HepG2 (cell line): ENCODE measurements around the gene UQCRHL.
"Not testable (repeated sequence)": the region's sequence is repeated elsewhere in the genome, so short reads cannot be mapped to it uniquely, and the experiment has no call there.

Source experiments
- BCL6 ChIP-seq: IDR thresholded peaks from 2 replicates; pipeline ENCODE4 v1.6.1; 2016; ENCODE audit warnings: missing genetic modification reagents, missing compliant biosample characterization
- CHD4 ChIP-seq: fragments of 200-600 bp; sonication (generic); IDR thresholded peaks from 2 replicates; pipeline ENCODE4 v1.7.0; 2017; ENCODE audit warnings: mild to moderate bottlenecking, low read length, borderline replicate concordance
- CREBL2 ChIP-seq: sonication (generic); formaldehyde crosslinking; IDR thresholded peaks from 2 replicates; pipeline ENCODE4 v1.8.1; 2023; ENCODE audit warnings: missing genetic modification reagents, mild to moderate bottlenecking, borderline replicate concordance
- PAXIP1 ChIP-seq: sonication (generic); formaldehyde crosslinking; conservative IDR thresholded peaks from 2 replicates; pipeline ENCODE4 v1.4.0; 2020; ENCODE audit warnings: mild to moderate bottlenecking, missing genetic modification reagents, moderate library complexity
- TAF1 ChIP-seq: sonication (generic); formaldehyde crosslinking; IDR thresholded peaks from 2 replicates; pipeline ENCODE4 v1.4.0; 2020; ENCODE audit warnings: missing genetic modification reagents

GRCh38 chr1:15846056-15846455 lies 38.6 kb upstream of the UQCRHL start:
- TF ChIP-seq PAXIP1 (CRISPR knock-in tag); TAF1 (CRISPR knock-in tag); BCL6 (CRISPR knock-in tag); CHD4; CREBL2 (CRISPR knock-in tag): not testable (repeated sequence)
